Activated naive CD4-positive, alpha-beta T cell treated with anti-CD3 and anti-CD28 coated beads, Interleukin-2, amount 10 ng/mL, durations not matched to agents 5 hours and 36 hours (primary cell): ENCODE results near the gene TACC2. TPM values are rescaled to one million over a fixed set of nuclear protein-coding genes. Genes with fewer than 3 reads are reported as not detected.

Experiments used
- total RNA-seq, 2 experiments: library from RNA; stranded (reverse); gene quantifications; one replicate each; pipeline ENCODE4 v1.2.3, GENCODE V29; 2021

Gene TACC2
- not detected for total RNA-seq

GRCh38 chr10:121988361-121989324 lies at the start of gene TACC2:
Gene TACC2 (plus strand): TSS chr10:121989163. CDS start chr10:122021982, 32,819 bp downstream.

GRCh38 chr10:121974535-121975294 lies 14.2 kb upstream of the TACC2 start, which contains the start of gene NSMCE4A:
Gene NSMCE4A (minus strand): TSS chr10:121975217. CDS start chr10:121975165, 52 bp downstream.

GRCh38 chr10:122271076-122271475 lies 282.1 kb downstream of the TACC2 start, which contains the start of gene BTBD16:
Gene BTBD16 (plus strand): TSS chr10:122271296. CDS start chr10:122275082, 3,786 bp downstream.

Other genes with a start within 250 kb of the TACC2 start
- 10 to 100 TPM; 22.4 to 23.1 TPM for gene ATE1, start 61.1 kb upstream of the TACC2 start, total RNA-seq
- gene NSMCE4A, start 13.9 kb upstream of the TACC2 start, total RNA-seq: 10 to 100 TPM; 64.7 to 64.9 TPM